Measurements from ENCODE around the gene TRPV2.

DNA sequence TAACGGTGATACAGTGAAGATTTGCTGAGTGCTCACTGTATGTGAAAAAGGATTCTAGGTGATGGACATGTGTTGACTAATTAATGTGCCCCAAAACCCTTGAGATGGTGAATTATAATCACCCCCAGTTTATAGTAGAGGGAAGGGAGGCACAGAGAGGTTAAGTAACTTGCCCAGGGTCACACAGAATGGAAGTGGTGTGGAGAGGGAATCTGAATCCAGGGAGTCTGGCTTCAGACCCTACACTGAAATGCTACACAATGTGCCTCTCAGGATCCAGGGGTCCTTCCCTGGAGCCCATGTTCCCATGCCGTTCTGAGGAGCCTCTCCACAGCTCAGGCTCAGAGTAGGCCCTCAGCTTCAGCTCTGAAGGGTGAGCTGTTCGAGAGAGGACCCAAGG, 11.6 kb downstream of the TRPV2 start:
- TF ChIP-seq, protein P1, sequence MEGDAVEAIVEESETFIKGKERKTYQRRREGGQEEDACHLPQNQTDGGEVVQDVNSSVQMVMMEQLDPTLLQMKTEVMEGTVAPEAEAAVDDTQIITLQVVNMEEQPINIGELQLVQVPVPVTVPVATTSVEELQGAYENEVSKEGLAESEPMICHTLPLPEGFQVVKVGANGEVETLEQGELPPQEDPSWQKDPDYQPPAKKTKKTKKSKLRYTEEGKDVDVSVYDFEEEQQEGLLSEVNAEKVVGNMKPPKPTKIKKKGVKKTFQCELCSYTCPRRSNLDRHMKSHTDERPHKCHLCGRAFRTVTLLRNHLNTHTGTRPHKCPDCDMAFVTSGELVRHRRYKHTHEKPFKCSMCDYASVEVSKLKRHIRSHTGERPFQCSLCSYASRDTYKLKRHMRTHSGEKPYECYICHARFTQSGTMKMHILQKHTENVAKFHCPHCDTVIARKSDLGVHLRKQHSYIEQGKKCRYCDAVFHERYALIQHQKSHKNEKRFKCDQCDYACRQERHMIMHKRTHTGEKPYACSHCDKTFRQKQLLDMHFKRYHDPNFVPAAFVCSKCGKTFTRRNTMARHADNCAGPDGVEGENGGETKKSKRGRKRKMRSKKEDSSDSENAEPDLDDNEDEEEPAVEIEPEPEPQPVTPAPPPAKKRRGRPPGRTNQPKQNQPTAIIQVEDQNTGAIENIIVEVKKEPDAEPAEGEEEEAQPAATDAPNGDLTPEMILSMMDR (IDR thresholded peaks at IDR 0.05 in 4 of 5, conservative IDR thresholded peaks at IDR 0.05 in 1 of 5), result no peak
- TF ChIP-seq POLR2A (IDR thresholded peaks at IDR 0.05), result no peak
